Astrocyte (in vitro differentiated cells and primary cell): ENCODE measurements around the gene GTF2IRD1. TPM values are rescaled to one million over a fixed set of nuclear protein-coding genes. Genes with fewer than 3 reads are reported as not detected.
"Not testable (repeated sequence)": the region's sequence is repeated elsewhere in the genome, so short reads cannot be mapped to it uniquely, and the experiment has no call there.

ENCODE experiments used
- DNase-seq: peaks from one replicate; pipeline ENCODE4 v3.0.0-alpha.2; 2010; ENCODE audit warnings: low read depth
- FAIRE-seq: peaks from 2 replicates; lab custom pipeline; 2011; peaks lifted over from hg19 to GRCh38; lab: Jason Lieb, UNC
- H2AFZ ChIP-seq: 2 replicates; pipeline ENCODE4 v1.6.0; 2012; ENCODE audit warnings: low read depth, low read length, inconsistent platforms
- H3K27ac ChIP-seq: 2 replicates; pipeline ENCODE4 v1.5.1; 2011; ENCODE audit warnings: low read depth, low read length, inconsistent platforms
- H3K27me3 ChIP-seq: 2 replicates; pipeline ENCODE4 v1.6.0; 2011; ENCODE audit warnings: low read length, inconsistent platforms; ENCODE audit not compliant: insufficient read depth
- H3K36me3 ChIP-seq: 2 replicates; pipeline ENCODE4 v1.5.1; 2011; ENCODE audit warnings: low read length, inconsistent platforms; ENCODE audit not compliant: insufficient read depth
- H3K4me1 ChIP-seq: 2 replicates; pipeline ENCODE4 v1.5.1; 2011; ENCODE audit warnings: low read length, inconsistent platforms; ENCODE audit not compliant: insufficient read depth
- H3K4me2 ChIP-seq: 2 replicates; pipeline ENCODE4 v1.6.0; 2012; ENCODE audit warnings: low read length, inconsistent platforms
- H3K4me3 ChIP-seq: 2 replicates; pipeline ENCODE4 v1.5.1; 2011; ENCODE audit warnings: low read depth, mild to moderate bottlenecking, low read length, inconsistent platforms; ENCODE audit not compliant: insufficient read depth
- H3K79me2 ChIP-seq: 2 replicates; pipeline ENCODE4 v1.6.0; 2012; ENCODE audit warnings: mild to moderate bottlenecking, low read length, inconsistent platforms; ENCODE audit not compliant: insufficient read depth
- H3K9ac ChIP-seq: 2 replicates; pipeline ENCODE4 v1.6.0; 2012; ENCODE audit warnings: mild to moderate bottlenecking, low read length, inconsistent platforms
- H3K9me3 ChIP-seq: 2 replicates; pipeline ENCODE4 v1.5.1; 2012; ENCODE audit warnings: low read depth, mild to moderate bottlenecking, low read length, inconsistent platforms; ENCODE audit not compliant: insufficient read depth
- H4K20me1 ChIP-seq: 2 replicates; pipeline ENCODE4 v1.6.0; 2012; ENCODE audit warnings: low read length, inconsistent platforms; ENCODE audit not compliant: insufficient read depth
- H3K27ac Mint-ChIP-seq: one replicate; pipeline ENCODE4 v1.8.0; 2021; ENCODE audit warnings: mild to moderate bottlenecking, mixed read lengths; ENCODE audit not compliant: unreplicated experiment
- H3K27me3 Mint-ChIP-seq: one replicate; pipeline ENCODE4 v1.8.0; 2021; ENCODE audit warnings: low read depth, mixed read lengths; ENCODE audit not compliant: unreplicated experiment
- H3K36me3 Mint-ChIP-seq: one replicate; pipeline ENCODE4 v1.8.0; 2021; ENCODE audit warnings: low read depth, mixed read lengths; ENCODE audit not compliant: unreplicated experiment
- H3K4me1 Mint-ChIP-seq: one replicate; pipeline ENCODE4 v1.8.0; 2021; ENCODE audit warnings: low read depth, mixed read lengths; ENCODE audit not compliant: unreplicated experiment
- H3K4me3 Mint-ChIP-seq: one replicate; pipeline ENCODE4 v1.8.0; 2021; ENCODE audit warnings: mild to moderate bottlenecking, moderate library complexity, mixed read lengths; ENCODE audit not compliant: unreplicated experiment
- H3K9me3 Mint-ChIP-seq: one replicate; pipeline ENCODE4 v1.8.0; 2021; ENCODE audit warnings: mild to moderate bottlenecking, mixed read lengths; ENCODE audit not compliant: unreplicated experiment
- total RNA-seq: library from RNA; stranded (reverse); gene quantifications from 2 replicates; pipeline ENCODE4 v1.2.1, GENCODE V29; 2021

The GTF2IRD1 gene
- total RNA-seq, 1 donor from 2014 or later: 19.3 TPM

GRCh38 chr7:74650493-74651132 lies 196.9 kb downstream of the GTF2IRD1 start:
- not testable (repeated sequence) for H3K79me2 ChIP-seq, H3K9ac ChIP-seq, H2AFZ ChIP-seq, H3K27me3 Mint-ChIP-seq, H4K20me1 ChIP-seq, H3K27ac Mint-ChIP-seq, H3K4me3 ChIP-seq, H3K9me3 ChIP-seq, H3K36me3 Mint-ChIP-seq, H3K27ac ChIP-seq, H3K36me3 ChIP-seq, H3K4me1 ChIP-seq, H3K9me3 Mint-ChIP-seq, H3K27me3 ChIP-seq, DNase-seq, H3K4me3 Mint-ChIP-seq, FAIRE-seq
- peak overlapping the region; percentile 78 for H3K4me2 ChIP-seq
- H3K4me1 Mint-ChIP-seq: peaks cover 14% of the 10 kb centered on the region

DNA sequence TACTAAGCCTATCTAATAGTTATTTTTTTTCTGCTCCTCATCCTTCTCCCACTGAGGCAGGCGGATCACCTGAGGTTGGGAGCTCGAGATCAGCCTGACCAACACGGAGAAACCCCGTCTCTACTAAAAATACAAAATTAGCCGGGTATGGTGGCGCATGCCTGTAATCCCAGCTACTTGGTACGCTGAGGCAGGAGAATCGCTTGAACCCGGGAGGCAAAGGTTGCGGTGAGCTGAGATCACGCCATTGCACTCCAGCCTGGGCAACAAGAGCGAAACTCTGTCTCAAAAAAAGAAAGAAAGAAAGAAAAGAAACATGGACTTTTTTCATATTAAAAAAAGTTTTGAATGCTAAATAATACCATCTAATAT lies 197.4 kb downstream of the GTF2IRD1 start:
- not testable (repeated sequence) for H3K27ac ChIP-seq, H3K4me2 ChIP-seq, H3K27me3 ChIP-seq, H3K27ac Mint-ChIP-seq, H3K4me3 ChIP-seq, H3K9me3 ChIP-seq, DNase-seq, H4K20me1 ChIP-seq, H3K79me2 ChIP-seq, FAIRE-seq, H3K36me3 Mint-ChIP-seq, H3K27me3 Mint-ChIP-seq, H3K9ac ChIP-seq, H3K36me3 ChIP-seq, H2AFZ ChIP-seq, H3K9me3 Mint-ChIP-seq, H3K4me1 ChIP-seq
- H3K4me1 Mint-ChIP-seq: peaks cover 19% of the 10 kb centered on the region
- peak overlapping the region; percentile 34 for H3K4me3 Mint-ChIP-seq

Other genes starting within 250 kb of the GTF2IRD1 start
- 1.5 and 2.0 TPM in 2 replicates for gene LAT2, start 243.9 kb upstream of the GTF2IRD1 start, total RNA-seq
- 10.3 and 12.3 TPM in 2 replicates for gene RFC2, start 199.5 kb upstream of the GTF2IRD1 start, total RNA-seq
- 31.4 and 35.4 TPM in 2 replicates for gene CLIP2, start 164.5 kb upstream of the GTF2IRD1 start, total RNA-seq
- 162 and 168 TPM in 2 replicates for gene GTF2I, start 203.8 kb downstream of the GTF2IRD1 start, total RNA-seq